Large intestine (tissue), 3 donors: Measurements from ENCODE around the gene ERVFRD-1. TPM values are rescaled to one million over a fixed set of nuclear protein-coding genes. Genes with fewer than 3 reads are reported as not detected.

Source experiments
- DNase-seq, 2 donors: peaks; one replicate each; pipeline versions ENCODE4 v3.0.0 to v3.0.0-alpha.2; 2013
- H3K27ac ChIP-seq: one replicate; pipeline ENCODE4 v1.5.1; 2013; ENCODE audit warnings: low read length
- H3K27me3 ChIP-seq: 2 replicates; pipeline ENCODE4 v1.6.1; 2013; ENCODE audit warnings: low read length; ENCODE audit not compliant: control insufficient read depth, insufficient read depth
- H3K36me3 ChIP-seq: 2 replicates; pipeline ENCODE4 v1.6.1; 2013; ENCODE audit warnings: low read length; ENCODE audit not compliant: control insufficient read depth, insufficient read depth
- H3K4me1 ChIP-seq: one replicate; pipeline ENCODE4 v1.6.1; 2013; ENCODE audit warnings: low read length; ENCODE audit not compliant: control insufficient read depth, insufficient read depth
- H3K4me3 ChIP-seq: one replicate; pipeline ENCODE4 v1.5.1; 2013; ENCODE audit warnings: low read length
- H3K9me3 ChIP-seq: one replicate; pipeline ENCODE4 v1.6.1; 2013; ENCODE audit warnings: mild to moderate bottlenecking, low read depth, low read length, moderate library complexity; ENCODE audit not compliant: control insufficient read depth
- WGBS: methylation state at CpG from one replicate; pipeline ENCODE4 v1.1.5; 2013; ENCODE audit warnings: low lambda C conversion rate; ENCODE audit not compliant: insufficient coverage; 5-methylcytosine and 5-hydroxymethylcytosine counted together
- polyA plus RNA-seq: library from polyadenylated mRNA; unstranded; fragments of 120-200 nt; gene quantifications from one replicate; pipeline ENCODE4 v1.2.1, GENCODE V29; 2013

The ERVFRD-1 gene
- polyA plus RNA-seq, 1 donor: 1.3 TPM

- Histone ChIP-seq H3K27me3 (no peaks in the 10 kb centered on the region), H3K4me1 (peaks cover 12% of the 10 kb centered on the region), H3K9me3 (no peaks in the 10 kb centered on the region), H3K27ac (no peak overlapping the region), H3K4me3 (no peak overlapping the region), H3K36me3 (no peaks in the 10 kb centered on the region)
- no CpG with 5 or more reads among the region's 4 CpGs for WGBS
- DNase-seq: no peak
These were observed 39.4 kb downstream of the ERVFRD-1 start for GRCh38 chr6:11072101-11072500.

- H3K4me1 ChIP-seq: peaks cover 15% of the 10 kb centered on the region
- H3K27me3 ChIP-seq: no peaks in the 10 kb centered on the region
- no peaks in the 10 kb centered on the region for H3K9me3 ChIP-seq
- no peak overlapping the region for H3K4me3 ChIP-seq
- whole genome bisulfite sequencing: no CpG with 5 or more reads among the region's 2 CpGs
- no peak for DNase-seq
- no peaks in the 10 kb centered on the region for H3K36me3 ChIP-seq
- H3K27ac ChIP-seq: no peak overlapping the region
These were observed 41.8 kb downstream of the ERVFRD-1 start for GRCh38 chr6:11069760-11070159.

- no peak overlapping the region for H3K4me3 ChIP-seq
- WGBS: no CpG with 5 or more reads among the region's 2 CpGs
- H3K36me3 ChIP-seq: no peaks in the 10 kb centered on the region
- H3K27ac ChIP-seq: peak overlapping the region; percentile 46
- no peaks in the 10 kb centered on the region for H3K9me3 ChIP-seq
- peak; percentile 58 to 79 for DNase-seq
- peaks cover 15% of the 10 kb centered on the region for H3K4me1 ChIP-seq
- no peaks in the 10 kb centered on the region for H3K27me3 ChIP-seq
These were observed 44.2 kb downstream of the ERVFRD-1 start for GRCh38 chr6:11067348-11067747.

DNA sequence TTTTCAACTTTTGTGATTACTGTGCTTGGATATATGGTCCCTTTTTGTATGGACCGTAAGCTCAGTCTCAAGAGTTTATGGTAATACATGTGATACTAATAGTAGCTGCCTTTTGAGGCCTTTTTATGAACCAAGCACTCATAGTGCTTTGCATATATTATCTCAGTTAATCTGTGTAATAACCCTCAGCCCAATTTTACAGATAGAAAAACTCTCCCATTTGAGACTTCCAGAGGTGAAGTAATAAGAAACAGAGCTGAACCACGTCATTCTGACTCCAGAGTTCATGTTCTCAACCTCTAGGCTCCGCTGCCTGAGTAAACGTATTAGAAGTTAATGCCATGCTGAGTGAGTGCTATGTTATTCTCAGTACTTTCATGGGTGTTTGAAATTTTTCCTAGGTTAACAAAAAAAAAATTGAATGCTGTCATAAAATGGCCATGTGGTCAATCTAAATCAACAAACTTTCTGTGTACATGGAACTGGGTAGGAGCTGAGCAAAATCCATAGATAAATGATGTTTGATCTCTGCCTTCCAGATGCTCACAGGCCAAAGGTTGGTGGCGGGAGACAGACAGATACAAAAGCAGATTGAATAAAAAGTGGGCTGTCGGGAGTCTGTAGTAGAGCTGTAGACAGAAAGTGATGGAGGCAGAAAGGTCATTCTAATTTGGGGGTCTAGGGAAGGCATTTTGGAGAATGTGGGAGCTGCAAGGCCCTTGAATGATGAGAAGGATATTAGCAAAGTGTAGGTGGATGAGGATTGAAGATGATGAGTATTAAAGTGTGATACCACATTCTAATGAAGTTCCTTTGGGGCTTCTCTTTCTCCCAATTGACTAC is 44.8 kb downstream of the ERVFRD-1 start:
- Histone ChIP-seq H3K36me3 (no peaks in the 10 kb centered on the region), H3K9me3 (no peaks in the 10 kb centered on the region), H3K27me3 (no peaks in the 10 kb centered on the region), H3K4me1 (peaks cover 15% of the 10 kb centered on the region), H3K4me3 (no peak overlapping the region), H3K27ac (peak overlapping the region; percentile 39)
- 20% methylated on average over 1 of the region's 6 CpGs for WGBS
- DNase-seq: peak; percentile 14 to 59

- DNase-seq: peak; percentile 17 to 34
- H3K4me1 ChIP-seq: peaks cover 15% of the 10 kb centered on the region
- WGBS: no CpG with 5 or more reads among the region's 6 CpGs
These were observed 45.9 kb downstream of the ERVFRD-1 start for GRCh38 chr6:11065436-11066202.

DNA sequence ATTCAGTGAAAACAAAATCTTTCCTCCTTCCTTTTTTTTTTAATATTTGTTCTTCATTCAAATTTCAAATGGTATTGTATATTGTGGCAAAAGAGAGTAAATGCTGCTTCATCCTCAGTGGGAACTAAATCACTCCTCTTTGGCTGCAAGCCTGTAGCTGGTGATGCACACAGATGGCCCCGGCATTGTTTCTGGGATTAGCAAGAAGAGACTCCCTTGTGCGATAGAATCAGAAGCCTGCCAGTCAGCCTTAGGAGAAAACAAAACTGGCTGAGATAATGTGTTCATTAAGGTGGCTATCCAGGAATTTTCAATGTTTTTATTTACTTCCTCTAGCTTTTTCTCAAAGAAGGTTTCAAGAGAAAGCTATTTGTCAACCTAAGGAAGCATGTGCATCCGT is 46.7 kb downstream of the ERVFRD-1 start:
- Histone ChIP-seq H3K4me3 (no peak overlapping the region), H3K27ac (no peak overlapping the region), H3K4me1 (peaks cover 15% of the 10 kb centered on the region), H3K27me3 (no peaks in the 10 kb centered on the region), H3K9me3 (no peaks in the 10 kb centered on the region), H3K36me3 (no peaks in the 10 kb centered on the region)
- no CpG with 5 or more reads among the region's 3 CpGs for WGBS
- no peak for DNase-seq

More at GRCh38 chr6:11065436-11066202, 45.9 kb downstream of the ERVFRD-1 start:
- Histone ChIP-seq H3K9me3 (no peaks in the 10 kb centered on the region), H3K36me3 (no peaks in the 10 kb centered on the region), H3K4me3 (no peak overlapping the region), H3K27ac (no peak overlapping the region), H3K27me3 (no peaks in the 10 kb centered on the region)

- DNase-seq: no peak
- Histone ChIP-seq H3K9me3 (no peaks in the 10 kb centered on the region), H3K36me3 (no peaks in the 10 kb centered on the region), H3K27me3 (no peaks in the 10 kb centered on the region), H3K4me1 (peaks cover 8% of the 10 kb centered on the region), H3K4me3 (no peak overlapping the region), H3K27ac (no peak overlapping the region)
- 78% methylated on average over 1 of the region's 2 CpGs for WGBS
These were observed 48.8 kb downstream of the ERVFRD-1 start for GRCh38 chr6:11062715-11063114.

DNA sequence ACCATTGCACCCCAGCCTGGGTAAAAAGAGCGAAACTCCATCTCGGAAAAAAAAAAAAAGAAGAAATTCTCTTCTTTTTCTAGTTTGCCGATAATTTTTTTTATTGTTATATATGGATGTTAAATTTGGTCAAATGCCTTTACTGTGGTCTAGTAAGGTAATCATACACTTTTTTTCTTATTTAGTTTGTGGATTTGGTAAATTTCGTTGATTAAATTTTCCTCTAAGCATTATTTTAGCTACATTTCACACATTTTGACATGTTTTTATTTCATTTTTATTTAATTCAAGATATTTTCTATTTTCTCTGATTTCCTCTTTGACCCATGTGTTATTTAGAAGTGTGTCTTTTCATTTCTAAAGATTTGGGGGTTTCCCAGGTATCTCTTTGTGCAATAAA is 49.4 kb downstream of the ERVFRD-1 start:
- 93% methylated on average over 1 of the region's 4 CpGs for WGBS
- no peaks in the 10 kb centered on the region for H3K36me3 ChIP-seq
- no peak overlapping the region for H3K4me3 ChIP-seq
- H3K27me3 ChIP-seq: no peaks in the 10 kb centered on the region
- no peaks in the 10 kb centered on the region for H3K9me3 ChIP-seq
- H3K27ac ChIP-seq: no peak overlapping the region
- H3K4me1 ChIP-seq: peaks cover 3% of the 10 kb centered on the region
- DNase-seq: no peak

DNA sequence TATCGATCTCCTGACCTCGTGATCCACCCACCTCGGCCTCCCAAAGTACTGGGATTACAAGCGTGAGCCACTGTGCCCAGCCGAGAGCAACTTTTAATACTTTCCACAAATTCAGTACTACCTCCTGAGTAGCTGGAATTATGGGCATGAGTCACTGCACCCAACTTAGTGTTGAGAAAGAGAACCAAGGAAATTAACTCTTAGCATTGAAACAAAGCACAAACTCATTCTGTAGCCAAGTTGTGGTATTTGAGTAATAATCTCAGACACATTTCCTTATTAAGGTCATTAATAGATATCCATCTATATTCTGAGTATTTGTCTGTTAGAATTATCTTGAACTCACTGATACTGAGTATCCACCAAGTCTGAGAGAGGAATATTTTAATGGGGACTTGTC is 53.1 kb downstream of the ERVFRD-1 start:
- Histone ChIP-seq H3K9me3 (no peaks in the 10 kb centered on the region), H3K4me1 (no peaks in the 10 kb centered on the region), H3K36me3 (no peaks in the 10 kb centered on the region), H3K27ac (no peak overlapping the region), H3K27me3 (no peaks in the 10 kb centered on the region), H3K4me3 (no peak overlapping the region)
- WGBS: no CpG with 5 or more reads among the region's 5 CpGs
- DNase-seq: no peak

- 86% methylated on average over 1 of the region's 1 CpG for WGBS
- no peaks in the 10 kb centered on the region for H3K9me3 ChIP-seq
- DNase-seq: no peak
- H3K4me1 ChIP-seq: no peaks in the 10 kb centered on the region
- no peaks in the 10 kb centered on the region for H3K36me3 ChIP-seq
- H3K27me3 ChIP-seq: no peaks in the 10 kb centered on the region
- H3K4me3 ChIP-seq: no peak overlapping the region
- H3K27ac ChIP-seq: no peak overlapping the region
These were observed 54.7 kb downstream of the ERVFRD-1 start for GRCh38 chr6:11056871-11057270.
